GM23248 (cell line): ENCODE data around the gene HIF3A.

ENCODE experiments used
- EZH2 ChIP-seq: fragments of 200-600 bp; sonication (generic); IDR thresholded peaks from 2 replicates; pipeline ENCODE4 v1.6.1; 2018; ENCODE audit warnings: antibody characterized with exemption, mild to moderate bottlenecking; ENCODE audit not compliant: insufficient read depth, poor library complexity, severe bottlenecking
- EZH2phosphoT487 ChIP-seq: fragments of 200-600 bp; sonication (generic); IDR thresholded peaks from 2 replicates; pipeline ENCODE4 v1.6.1; 2018; ENCODE audit warnings: antibody characterized with exemption, moderate library complexity, mild to moderate bottlenecking, low read depth; ENCODE audit not compliant: insufficient read depth

- no peak for TF ChIP-seq EZH2
- no peak for TF ChIP-seq EZH2phosphoT487
Measured at GRCh38 chr19:46296202-46296480, 701 bp upstream of the HIF3A start.
